Adrenal gland (tissue), 5 donors: ENCODE results near the gene COL20A1.

Experiments used
- POLR2A ChIP-seq, 2 donors: fragments of 450-650 bp; IDR thresholded peaks; one replicate each; pipeline ENCODE4 v1.6.1; 2017; ENCODE audit warnings: antibody characterized with exemption in 2 of 2, mild to moderate bottlenecking in 2 of 2, moderate library complexity in 1 of 2
- TF ChIP-seq, protein P1 (sequence below), 6 experiments: fragments of 450-650 bp in 4 of 6; fragments of 200-600 bp in 2 of 6; sonication (generic) in 1 of 6; IDR thresholded peaks; 1 replicate in 5 of 6; 2 replicates in 1 of 6; pipeline versions ENCODE4 v1.5.1 to v1.8.0; 2016 to 2021; ENCODE audit warnings: antibody characterized with exemption in 6 of 6, mild to moderate bottlenecking in 2 of 6, moderate library complexity in 1 of 6
- donor health status: DM: no; HTN: no; CAD: no.

DNA sequence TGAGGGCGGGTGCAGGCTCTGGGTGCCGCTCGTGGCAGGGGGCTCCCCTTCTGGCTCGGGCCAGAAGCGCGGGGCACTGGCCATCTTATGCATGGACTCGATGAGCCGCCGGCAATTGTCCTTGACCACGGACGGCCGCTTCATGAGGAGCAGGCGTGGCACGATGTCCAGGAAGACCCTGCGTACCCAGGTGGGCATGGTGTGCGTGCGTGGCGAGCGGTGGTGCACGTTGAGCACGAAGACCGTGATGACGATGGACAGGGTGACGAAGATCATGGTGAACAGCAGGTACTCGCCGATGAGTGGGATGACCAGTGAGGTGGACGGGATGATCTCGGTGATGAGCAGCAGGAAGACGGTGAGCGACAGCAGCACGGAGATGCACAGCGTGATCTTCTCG, 57.2 kb downstream of the COL20A1 start:
- no peak for TF ChIP-seq POLR2A (IDR thresholded peaks at IDR 0.05)
- TF ChIP-seq, protein P1, sequence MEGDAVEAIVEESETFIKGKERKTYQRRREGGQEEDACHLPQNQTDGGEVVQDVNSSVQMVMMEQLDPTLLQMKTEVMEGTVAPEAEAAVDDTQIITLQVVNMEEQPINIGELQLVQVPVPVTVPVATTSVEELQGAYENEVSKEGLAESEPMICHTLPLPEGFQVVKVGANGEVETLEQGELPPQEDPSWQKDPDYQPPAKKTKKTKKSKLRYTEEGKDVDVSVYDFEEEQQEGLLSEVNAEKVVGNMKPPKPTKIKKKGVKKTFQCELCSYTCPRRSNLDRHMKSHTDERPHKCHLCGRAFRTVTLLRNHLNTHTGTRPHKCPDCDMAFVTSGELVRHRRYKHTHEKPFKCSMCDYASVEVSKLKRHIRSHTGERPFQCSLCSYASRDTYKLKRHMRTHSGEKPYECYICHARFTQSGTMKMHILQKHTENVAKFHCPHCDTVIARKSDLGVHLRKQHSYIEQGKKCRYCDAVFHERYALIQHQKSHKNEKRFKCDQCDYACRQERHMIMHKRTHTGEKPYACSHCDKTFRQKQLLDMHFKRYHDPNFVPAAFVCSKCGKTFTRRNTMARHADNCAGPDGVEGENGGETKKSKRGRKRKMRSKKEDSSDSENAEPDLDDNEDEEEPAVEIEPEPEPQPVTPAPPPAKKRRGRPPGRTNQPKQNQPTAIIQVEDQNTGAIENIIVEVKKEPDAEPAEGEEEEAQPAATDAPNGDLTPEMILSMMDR (IDR thresholded peaks at IDR 0.05), result no peak
